Activated T-helper 1 cell treated with anti-CD3 and anti-CD28 coated beads, Interleukin-12 subunit alpha, Interleukin-12 subunit beta, Interleukin-2, Interleukin-4 antibody, amounts not matched to agents 30 ng/mL and 10 ng/mL and 1 ng/mL, durations not matched to agents 14 hours and 24 hours and 36 hours (primary cell): Measurements from ENCODE around the gene KRT77. TPM values are rescaled to one million over a fixed set of nuclear protein-coding genes. Genes with fewer than 3 reads are reported as not detected.

Experiments used
- DNase-seq: peaks from one replicate; pipeline ENCODE4 v3.0.0; 2021; ENCODE audit warnings: low spot score
- H3K27ac Mint-ChIP-seq: one replicate; pipeline ENCODE4 v1.8.0; 2021; ENCODE audit warnings: mild to moderate bottlenecking, mixed read lengths
- H3K27me3 Mint-ChIP-seq: one replicate; pipeline ENCODE4 v1.8.0; 2022; ENCODE audit warnings: mild to moderate bottlenecking, moderate library complexity, mixed read lengths; ENCODE audit not compliant: insufficient read depth
- H3K36me3 Mint-ChIP-seq: one replicate; pipeline ENCODE4 v1.8.0; 2021; ENCODE audit warnings: low read depth, mixed read lengths
- H3K4me1 Mint-ChIP-seq: one replicate; pipeline ENCODE4 v1.8.0; 2021; ENCODE audit warnings: low read depth, mixed read lengths
- H3K4me3 Mint-ChIP-seq: one replicate; pipeline ENCODE4 v1.8.0; 2021; ENCODE audit warnings: mild to moderate bottlenecking, moderate library complexity, mixed read lengths
- H3K9me3 Mint-ChIP-seq: one replicate; pipeline ENCODE4 v1.8.0; 2021; ENCODE audit warnings: mixed read lengths
- intact Hi-C: fragments of 100-400 bp; cut with micrococcal nuclease; formaldehyde crosslinking; loops from one replicate; pipeline ENCODE4 v1.15.1; 2024
- total RNA-seq: library from RNA; stranded (reverse); gene quantifications from 2 replicates; pipeline ENCODE4 v1.2.3, GENCODE V29; 2022

KRT77 gene
- total RNA-seq, 1 donor from 2014 or later = not detected

DNA sequence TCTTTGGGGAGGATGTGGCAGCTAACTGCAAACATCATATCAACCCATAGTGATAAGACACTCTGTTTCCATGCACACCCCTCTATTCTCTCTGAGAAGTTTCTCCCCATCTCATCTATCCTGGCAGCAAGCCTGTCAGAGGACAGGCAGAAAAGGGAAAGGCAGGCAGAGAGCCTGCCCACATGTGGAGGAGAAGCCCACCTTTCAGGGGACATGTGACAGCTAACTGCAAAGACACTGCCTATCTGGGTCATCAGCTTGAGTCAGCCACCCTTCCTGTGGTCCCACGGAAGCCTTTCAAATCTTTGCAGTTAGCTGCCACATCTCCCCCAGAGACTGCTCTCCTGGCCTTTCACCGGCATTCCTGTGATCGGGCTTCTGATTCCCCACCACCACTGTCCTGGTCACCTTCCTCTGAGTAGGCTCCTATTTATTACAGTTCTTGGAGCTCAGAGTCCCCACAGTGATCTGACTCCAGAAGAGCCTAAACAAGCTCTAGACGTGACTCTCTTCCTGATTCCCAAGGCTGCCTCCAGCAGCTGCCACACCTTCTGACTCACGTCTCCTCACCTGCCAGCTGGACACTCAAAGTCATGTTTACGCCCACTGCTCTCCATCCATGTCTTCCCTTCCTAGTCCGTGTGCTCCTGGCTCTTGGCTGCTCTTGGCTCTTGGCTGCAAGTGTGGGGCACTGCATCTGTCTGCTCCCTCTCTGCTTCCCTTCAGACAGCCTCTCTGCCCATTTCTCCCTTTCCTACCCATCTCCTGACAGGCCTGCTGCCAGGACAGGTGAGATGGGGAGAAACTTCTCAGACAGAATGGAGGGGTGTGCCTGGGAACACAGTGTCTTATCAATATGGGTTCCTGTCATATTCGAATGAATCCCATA, 15.6 kb downstream of the KRT77 start:
- Mint-ChIP-seq H3K4me3 (no peak overlapping the region), H3K27ac (no peak overlapping the region), H3K36me3 (no peaks in the 10 kb centered on the region), H3K27me3 (peaks cover 43% of the 10 kb centered on the region), H3K9me3 (no peaks in the 10 kb centered on the region), H3K4me1 (peaks cover 14% of the 10 kb centered on the region)
- DNase-seq = no peak
- intact Hi-C loops = no loop called here

DNA sequence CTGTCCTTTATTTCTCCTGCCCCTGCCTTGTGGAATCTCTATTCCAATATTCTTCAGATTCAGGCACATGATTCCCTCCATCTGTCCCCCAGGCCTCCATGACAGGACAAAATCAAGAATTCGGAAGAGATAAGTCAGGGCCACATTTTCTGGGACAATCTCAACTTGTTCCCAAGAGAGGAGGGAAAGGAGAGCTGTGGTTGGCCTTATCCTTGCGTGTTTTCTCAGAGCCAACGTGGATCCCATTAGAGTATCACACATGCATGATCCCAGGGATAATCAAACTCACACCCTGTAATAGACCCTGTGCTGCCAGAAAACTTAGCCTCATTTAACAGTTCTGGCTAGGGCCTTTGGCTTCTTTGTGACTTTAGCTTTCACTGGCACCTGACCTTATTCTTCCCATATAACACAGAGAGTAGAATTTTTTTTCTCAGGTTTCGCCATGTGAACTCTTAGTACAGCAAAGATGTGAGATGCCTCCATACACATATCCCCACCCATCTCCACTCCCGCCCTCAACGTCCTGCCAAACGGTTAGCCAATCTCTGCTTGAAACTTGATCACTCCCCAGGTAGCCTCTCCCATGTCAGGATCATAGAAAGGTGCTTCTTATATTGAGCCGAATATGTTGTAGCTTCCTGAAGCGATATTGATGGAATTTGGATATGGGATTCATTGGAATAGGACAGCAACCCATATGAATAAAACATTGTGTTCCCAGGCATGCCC, 16.4 kb downstream of the KRT77 start:
- DNase-seq = no peak
- no peaks in the 10 kb centered on the region for H3K9me3 Mint-ChIP-seq
- H3K27ac Mint-ChIP-seq = no peak overlapping the region
- H3K4me1 Mint-ChIP-seq = peaks cover 14% of the 10 kb centered on the region
- H3K27me3 Mint-ChIP-seq = peaks cover 36% of the 10 kb centered on the region
- intact Hi-C loops = no loop called here
- H3K4me3 Mint-ChIP-seq = no peak overlapping the region
- H3K36me3 Mint-ChIP-seq = no peaks in the 10 kb centered on the region

DNA sequence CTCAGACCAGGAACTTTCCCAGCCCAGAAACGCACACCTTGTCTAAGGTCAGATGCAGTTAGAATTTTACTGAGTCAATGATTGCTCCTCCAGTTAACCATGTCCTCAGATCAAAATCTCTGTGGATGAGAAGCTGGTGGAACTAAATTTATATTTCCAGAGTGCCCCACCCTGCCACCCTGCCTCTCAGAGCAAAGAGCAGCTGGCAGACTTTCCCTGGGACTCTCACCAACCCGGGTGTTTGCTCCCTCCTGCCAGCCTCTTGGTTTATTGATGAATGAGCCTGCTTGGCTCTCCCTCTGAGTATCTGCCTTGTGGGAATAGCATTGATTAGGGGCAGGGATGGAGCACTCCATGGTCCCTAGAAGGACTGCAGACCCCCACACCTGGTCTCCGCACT, 17.3 kb downstream of the KRT77 start:
- Mint-ChIP-seq H3K27ac (no peak overlapping the region), H3K36me3 (no peaks in the 10 kb centered on the region), H3K9me3 (no peaks in the 10 kb centered on the region), H3K4me3 (no peak overlapping the region), H3K4me1 (peaks cover 13% of the 10 kb centered on the region), H3K27me3 (peaks cover 29% of the 10 kb centered on the region)
- DNase-seq = no peak
- intact Hi-C loops = no loop called here

DNA sequence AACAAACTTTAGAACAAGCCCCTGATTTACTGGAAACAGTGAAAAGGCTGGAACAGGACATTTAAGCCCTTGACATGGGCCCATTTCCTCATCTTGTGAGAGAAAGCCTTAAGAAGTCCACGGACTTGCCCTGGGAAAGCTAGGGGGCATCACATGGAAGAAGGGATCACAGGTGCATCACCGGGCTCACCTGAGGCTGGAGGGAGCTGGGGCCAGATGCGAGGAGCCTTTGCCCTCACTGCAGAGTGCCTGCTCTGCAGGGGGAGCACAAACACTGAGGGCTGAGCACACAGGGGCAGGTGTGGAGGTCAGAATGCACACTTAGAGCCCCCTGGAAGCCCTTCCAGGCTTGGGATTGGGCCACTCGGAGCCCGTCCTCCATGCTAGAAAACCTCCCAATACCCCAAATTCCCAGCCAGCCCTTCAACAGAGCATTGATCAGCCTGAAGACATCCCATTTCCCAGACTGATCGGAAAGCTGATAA, 17.9 kb downstream of the KRT77 start:
- peaks cover 11% of the 10 kb centered on the region for H3K4me1 Mint-ChIP-seq
- intact Hi-C loops = no loop called here
- no peak overlapping the region for H3K4me3 Mint-ChIP-seq
- no peak overlapping the region for H3K27ac Mint-ChIP-seq
- no peaks in the 10 kb centered on the region for H3K36me3 Mint-ChIP-seq
- H3K9me3 Mint-ChIP-seq = no peaks in the 10 kb centered on the region
- H3K27me3 Mint-ChIP-seq = peaks cover 27% of the 10 kb centered on the region
- no peak for DNase-seq

DNA sequence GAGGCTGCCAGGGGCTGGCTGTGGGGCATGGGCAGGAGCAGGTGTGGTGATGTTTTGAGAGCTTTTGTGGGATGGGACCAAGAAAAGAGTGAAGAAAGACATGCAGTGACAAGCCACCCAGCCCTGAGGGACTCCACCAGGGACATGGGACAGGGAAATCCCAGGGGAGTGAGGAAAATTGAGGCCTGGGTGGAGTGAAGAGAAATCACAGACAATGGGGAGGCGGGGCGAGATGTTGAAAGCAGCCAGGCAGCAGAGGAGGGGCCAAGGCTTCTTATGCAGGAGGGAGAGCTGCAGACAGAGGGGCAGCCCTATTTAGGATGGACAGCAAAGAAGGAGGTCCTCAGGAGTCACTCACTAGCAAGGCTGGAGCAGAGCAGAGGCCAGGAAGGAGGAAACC, 18.9 kb downstream of the KRT77 start:
- Mint-ChIP-seq H3K9me3 (no peaks in the 10 kb centered on the region), H3K36me3 (no peaks in the 10 kb centered on the region), H3K27ac (no peak overlapping the region), H3K4me3 (no peak overlapping the region), H3K27me3 (peaks cover 30% of the 10 kb centered on the region), H3K4me1 (peaks cover 11% of the 10 kb centered on the region)
- intact Hi-C loops = no loop called here
- no peak for DNase-seq

DNA sequence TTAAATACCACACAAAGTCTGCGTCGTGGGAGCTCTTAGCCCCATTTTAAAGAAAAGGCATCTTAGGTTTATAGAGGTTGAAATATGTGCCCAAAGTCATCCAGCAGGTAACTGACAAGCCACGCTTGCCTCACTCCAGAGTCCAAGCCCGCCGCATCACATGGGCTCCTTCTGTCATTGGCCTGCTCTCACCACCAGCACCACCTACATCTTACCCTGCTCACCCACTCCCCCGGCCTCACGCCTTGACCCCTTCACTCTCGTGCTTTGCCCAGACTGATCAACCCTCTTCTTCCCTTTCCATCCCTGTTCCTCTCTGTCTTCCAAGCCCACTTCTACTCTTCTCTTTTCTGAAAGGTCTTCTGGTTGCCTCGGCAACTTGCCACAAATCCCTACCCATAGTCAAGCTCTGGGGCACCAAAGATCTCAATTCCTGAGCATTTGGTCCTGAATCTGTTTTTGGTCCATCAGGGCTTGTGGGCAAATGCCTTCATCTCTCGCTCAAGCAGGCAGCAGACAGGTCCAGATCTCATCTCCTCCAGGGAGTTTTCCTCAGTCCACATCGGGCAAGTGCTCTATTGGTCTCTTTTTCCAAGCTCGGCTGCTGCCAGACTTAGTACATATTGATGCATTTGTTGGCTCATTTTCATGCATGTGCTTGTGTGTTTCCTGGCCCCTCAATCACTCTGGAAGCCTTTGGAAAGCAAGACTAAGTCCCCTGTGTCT, 19.6 kb downstream of the KRT77 start:
- no peak overlapping the region for H3K4me3 Mint-ChIP-seq
- DNase-seq = no peak
- H3K27ac Mint-ChIP-seq = no peak overlapping the region
- peaks cover 23% of the 10 kb centered on the region for H3K27me3 Mint-ChIP-seq
- no peaks in the 10 kb centered on the region for H3K9me3 Mint-ChIP-seq
- intact Hi-C loops = no loop called here
- H3K36me3 Mint-ChIP-seq = no peaks in the 10 kb centered on the region
- H3K4me1 Mint-ChIP-seq = peaks cover 11% of the 10 kb centered on the region

DNA sequence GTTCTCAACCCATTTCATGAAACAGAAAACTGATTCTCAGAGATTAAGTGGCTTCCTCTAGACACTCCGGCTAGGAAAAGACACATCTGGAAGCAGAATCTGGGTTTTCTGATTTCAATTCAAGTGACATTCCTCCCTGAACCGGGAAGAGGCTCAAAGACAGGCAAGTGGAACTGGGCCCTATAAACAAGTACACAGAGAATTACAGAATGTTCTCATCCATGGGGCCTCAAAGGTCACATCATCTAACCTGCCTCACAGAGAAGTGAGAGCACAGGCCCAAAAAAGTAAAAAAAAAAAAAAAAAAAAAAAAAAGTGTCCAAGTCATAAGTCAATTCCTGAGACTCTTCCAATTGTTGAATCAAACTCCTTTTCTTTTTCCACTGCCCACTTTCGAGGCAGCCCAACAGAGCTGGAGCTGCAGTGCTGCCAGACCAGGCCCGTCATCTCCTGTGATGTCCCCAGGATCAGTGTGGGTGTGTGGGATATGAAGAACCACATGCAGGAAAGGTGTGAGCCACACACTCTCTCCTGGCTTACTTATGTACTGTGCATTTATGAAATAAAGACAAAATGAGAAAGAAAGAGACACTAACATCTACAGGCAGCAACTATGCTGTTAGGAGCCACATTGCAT, 20.3 kb downstream of the KRT77 start:
- H3K27ac Mint-ChIP-seq = no peak overlapping the region
- H3K36me3 Mint-ChIP-seq = no peaks in the 10 kb centered on the region
- no peak overlapping the region for H3K4me3 Mint-ChIP-seq
- intact Hi-C loops = no loop called here
- H3K9me3 Mint-ChIP-seq = no peaks in the 10 kb centered on the region
- H3K4me1 Mint-ChIP-seq = peaks cover 11% of the 10 kb centered on the region
- peaks cover 23% of the 10 kb centered on the region for H3K27me3 Mint-ChIP-seq
- DNase-seq = no peak

DNA sequence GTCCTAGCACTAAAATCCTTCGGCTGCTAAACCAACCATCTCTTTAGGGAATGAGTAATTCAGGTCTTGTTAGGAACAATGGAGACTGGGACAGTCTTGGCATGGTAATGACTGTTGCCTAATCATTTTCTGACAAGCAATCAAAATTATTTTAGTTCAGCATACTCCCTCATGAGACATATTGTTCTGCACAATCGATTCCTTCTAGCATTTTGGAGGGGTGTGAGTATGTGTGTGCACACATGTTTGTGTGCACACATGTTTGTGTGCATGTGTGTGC, 21.0 kb downstream of the KRT77 start:
- Mint-ChIP-seq H3K4me3 (no peak overlapping the region), H3K4me1 (peaks cover 11% of the 10 kb centered on the region), H3K36me3 (no peaks in the 10 kb centered on the region), H3K27me3 (peaks cover 20% of the 10 kb centered on the region), H3K9me3 (no peaks in the 10 kb centered on the region), H3K27ac (no peak overlapping the region)
- intact Hi-C loops = no loop called here
- DNase-seq = no peak

DNA sequence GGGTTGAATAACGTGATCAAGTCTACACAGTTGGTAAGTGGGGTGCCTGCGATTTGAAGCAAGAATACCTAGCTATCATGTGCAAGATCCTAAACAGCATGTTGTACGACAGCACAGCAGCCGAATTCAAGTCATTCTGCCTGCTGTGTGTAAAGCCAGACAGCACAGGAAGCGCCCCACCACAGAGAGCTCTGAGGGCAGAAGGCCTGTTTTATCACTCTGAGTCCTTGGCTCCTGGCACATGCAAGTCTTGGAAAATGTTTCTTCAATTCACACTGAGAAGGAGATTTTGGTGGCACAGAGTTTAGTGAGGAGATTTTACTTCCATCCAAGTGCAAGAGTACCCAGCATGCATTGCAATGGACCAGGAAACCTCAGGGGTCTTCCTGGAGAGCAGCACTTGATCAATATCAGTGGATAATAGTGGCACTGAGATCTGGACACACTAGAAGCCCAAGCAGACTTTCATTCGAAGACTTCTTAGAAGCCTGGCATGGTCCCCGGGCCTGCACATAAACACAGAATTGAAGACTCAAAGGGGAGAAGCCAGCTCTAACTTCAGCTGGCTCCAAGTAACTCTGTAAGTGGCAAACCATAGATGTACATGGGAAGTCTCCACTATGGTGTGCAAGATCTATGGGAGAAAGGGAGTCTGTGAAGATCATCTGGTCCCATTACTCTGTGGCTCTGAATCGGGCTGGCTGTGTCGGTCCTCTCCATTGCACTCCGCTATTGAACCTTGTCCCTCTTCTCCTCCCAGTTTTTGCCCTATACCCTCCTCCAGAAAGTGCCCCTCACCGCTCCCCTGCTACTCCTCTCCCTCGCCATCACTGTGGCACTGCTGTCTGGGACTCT, 21.6 kb downstream of the KRT77 start:
- intact Hi-C loops = no loop called here

DNA sequence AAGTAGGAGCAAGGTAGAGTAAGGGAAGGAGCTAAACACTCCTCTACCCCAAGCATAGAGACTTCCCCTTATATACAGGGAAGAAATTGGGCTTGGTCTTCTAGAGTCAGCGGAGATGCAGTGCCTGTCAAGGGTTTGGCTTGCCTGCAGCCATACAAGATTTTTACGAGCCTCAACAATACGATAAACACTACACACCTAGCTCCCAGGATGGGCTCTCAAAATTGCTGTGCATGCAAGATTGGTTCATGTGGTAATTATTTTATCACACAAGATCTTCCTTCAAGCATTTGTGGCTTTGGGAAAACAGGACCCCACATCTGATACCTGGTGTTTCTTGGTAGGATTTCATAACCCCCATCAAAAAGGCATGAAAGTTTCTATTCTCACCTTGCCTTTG, 23.0 kb downstream of the KRT77 start, which contains the start of gene KRT1:
Gene KRT1, minus strand, starts transcription at position 45 of the 400 bp plus-strand sequence. CDS start 59 bp downstream, outside the sequence.
- Mint-ChIP-seq H3K9me3 (no peaks in the 10 kb centered on the region), H3K4me1 (peaks cover 11% of the 10 kb centered on the region), H3K36me3 (no peaks in the 10 kb centered on the region), H3K4me3 (no peak within 1 kb of the TSS), H3K27ac (no peak within 1 kb of the TSS), H3K27me3 (peaks cover 24% of the 10 kb centered on the region)
- DNase-seq = no peak
- intact Hi-C loops = no loop called here

More for the DNA sequence above, 21.6 kb downstream of the KRT77 start:
- Mint-ChIP-seq H3K27me3 (peaks cover 16% of the 10 kb centered on the region), H3K4me1 (peaks cover 11% of the 10 kb centered on the region), H3K27ac (no peak overlapping the region), H3K36me3 (no peaks in the 10 kb centered on the region), H3K4me3 (no peak overlapping the region), H3K9me3 (no peaks in the 10 kb centered on the region)
- DNase-seq = peak; percentile 3

DNA sequence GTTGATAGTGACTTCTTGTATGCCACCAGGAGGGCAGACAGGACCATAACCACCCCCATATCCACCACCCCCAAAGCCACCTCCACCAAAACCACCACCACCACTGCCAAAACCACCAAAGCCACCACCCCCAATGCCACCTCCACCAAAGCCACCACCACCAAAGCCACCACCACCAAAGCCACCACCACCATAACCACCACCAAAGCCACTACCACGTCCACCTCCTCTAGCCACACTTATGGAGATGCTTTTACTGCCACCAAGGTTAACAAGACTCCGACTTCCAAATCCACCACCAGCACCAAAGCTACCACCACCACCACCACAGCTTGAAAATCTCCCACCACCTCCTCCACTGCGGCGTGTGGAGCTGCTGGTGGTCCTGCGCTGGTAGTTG, 23.4 kb downstream of the KRT77 start:
- Mint-ChIP-seq H3K27ac (no peak overlapping the region), H3K27me3 (peaks cover 24% of the 10 kb centered on the region), H3K4me1 (peaks cover 11% of the 10 kb centered on the region), H3K4me3 (no peak overlapping the region), H3K36me3 (no peaks in the 10 kb centered on the region), H3K9me3 (no peaks in the 10 kb centered on the region)
- no peak for DNase-seq
- intact Hi-C loops = no loop called here

DNA sequence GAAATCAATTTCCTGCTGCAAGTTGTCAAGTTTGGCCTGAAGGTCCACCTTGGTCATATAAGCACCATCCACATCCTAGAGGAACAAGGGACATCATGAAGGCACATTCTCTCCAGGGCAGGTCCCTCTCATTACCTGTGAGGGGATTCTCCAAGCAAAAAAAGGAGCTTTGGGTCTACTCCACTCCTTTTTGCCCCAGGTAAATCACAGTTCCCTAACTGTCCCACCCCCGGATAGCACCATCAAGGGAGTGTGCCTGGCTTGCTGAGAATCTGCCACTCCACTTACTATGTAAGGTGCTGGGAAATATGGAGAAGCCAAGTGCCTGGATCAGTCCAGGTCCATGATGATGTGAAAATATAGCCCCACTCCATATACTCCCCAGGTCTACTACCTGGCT, 25.7 kb downstream of the KRT77 start:
- DNase-seq = no peak
- H3K27me3 Mint-ChIP-seq = peaks cover 28% of the 10 kb centered on the region
- no peaks in the 10 kb centered on the region for H3K9me3 Mint-ChIP-seq
- no peak overlapping the region for H3K27ac Mint-ChIP-seq
- intact Hi-C loops = no loop called here
- H3K36me3 Mint-ChIP-seq = no peaks in the 10 kb centered on the region
- no peak overlapping the region for H3K4me3 Mint-ChIP-seq
- peaks cover 11% of the 10 kb centered on the region for H3K4me1 Mint-ChIP-seq
